OCI-LY1 (cell line): ENCODE measurements around the gene RAB22A.

Experiments used
- H2AFZ ChIP-seq: fragments of 200-600 bp; sonication (generic), shearing (Covaris generic); 2 replicates; pipeline ENCODE4 v1.6.0; 2014; ENCODE audit warnings: antibody characterized with exemption, mild to moderate bottlenecking, low read length
- H3F3A ChIP-seq: fragments of 200-600 bp; sonication (generic), shearing (Covaris generic); 2 replicates; pipeline ENCODE4 v1.6.0; 2014; ENCODE audit warnings: mild to moderate bottlenecking, antibody characterized with exemption, low read length, moderate library complexity; ENCODE audit not compliant: insufficient read depth
- H3K27ac ChIP-seq: fragments of 200-600 bp; sonication (generic); 2 replicates; pipeline ENCODE4 v1.5.1; 2014; ENCODE audit warnings: low read length, mixed run types, mild to moderate bottlenecking, low read depth; ENCODE audit not compliant: poor library complexity, severe bottlenecking
- H3K27me3 ChIP-seq: fragments of 200-600 bp; sonication (generic); 2 replicates; pipeline ENCODE4 v1.6.0; 2014; ENCODE audit warnings: antibody characterized with exemption, mild to moderate bottlenecking, low read length, moderate library complexity; ENCODE audit not compliant: insufficient read depth
- H3K36me3 ChIP-seq: fragments of 200-600 bp; sonication (generic); 2 replicates; pipeline ENCODE4 v1.6.1; 2014; ENCODE audit warnings: mild to moderate bottlenecking, antibody characterized with exemption, low read length, moderate library complexity, mixed read lengths; ENCODE audit not compliant: insufficient read depth
- H3K4me1 ChIP-seq: fragments of 200-600 bp; sonication (generic); 2 replicates; pipeline ENCODE4 v1.5.1; 2014; ENCODE audit warnings: mild to moderate bottlenecking, low read length, moderate library complexity; ENCODE audit not compliant: insufficient read depth, severe bottlenecking
- H3K4me2 ChIP-seq: fragments of 200-600 bp; sonication (generic), shearing (Covaris generic); 2 replicates; pipeline ENCODE4 v1.6.1; 2014; ENCODE audit warnings: low read length
- H3K4me3 ChIP-seq: fragments of 200-600 bp; sonication (generic); 2 replicates; pipeline ENCODE4 v1.5.1; 2014; ENCODE audit warnings: low read length, low read depth, mild to moderate bottlenecking, mixed read lengths; ENCODE audit not compliant: poor library complexity, severe bottlenecking
- H3K79me2 ChIP-seq: fragments of 200-600 bp; shearing (Covaris generic); 2 replicates; pipeline ENCODE4 v1.6.1; 2016; ENCODE audit warnings: mixed run types, low read length, mixed read lengths; ENCODE audit not compliant: insufficient read depth
- H3K9ac ChIP-seq: fragments of 200-600 bp; sonication (generic), shearing (Covaris generic); 2 replicates; pipeline ENCODE4 v1.6.1; 2014; ENCODE audit warnings: mild to moderate bottlenecking, low read length, mixed read lengths
- H3K9me2 ChIP-seq: fragments of 200-600 bp; sonication (generic), shearing (Covaris generic); 2 replicates; pipeline ENCODE4 v1.6.1; 2014; ENCODE audit warnings: low read depth, mild to moderate bottlenecking, low read length, mixed read lengths
- H3K9me3 ChIP-seq: fragments of 200-600 bp; shearing (Covaris generic); 2 replicates; pipeline ENCODE4 v1.6.1; 2014; ENCODE audit warnings: low read length, mixed read lengths
- H4K20me1 ChIP-seq: fragments of 200-600 bp; sonication (generic), shearing (Covaris generic); 2 replicates; pipeline ENCODE4 v1.6.0; 2016; ENCODE audit warnings: mild to moderate bottlenecking, low read length; ENCODE audit not compliant: insufficient read depth
- CTCF ChIP-seq: fragments of 200-600 bp; sonication (generic), shearing (Covaris generic); IDR thresholded peaks from 2 replicates; pipeline ENCODE4 v1.5.1; 2017; ENCODE audit warnings: mild to moderate bottlenecking, antibody characterized with exemption, low read length, moderate library complexity, mixed read lengths
- EZH2 ChIP-seq: fragments of 200-600 bp; sonication (generic), shearing (Covaris generic); IDR thresholded peaks from 2 replicates; pipeline ENCODE4 v1.8.0; 2017; ENCODE audit warnings: borderline replicate concordance, mixed run types, mild to moderate bottlenecking, antibody characterized with exemption, low read length, moderate library complexity, mixed read lengths

Gene RAB22A

GRCh38 chr20:58349570-58349969 lies 40.1 kb downstream of the RAB22A start:
- H3K9me3 ChIP-seq = no peaks in the 10 kb centered on the region
- H3F3A ChIP-seq = no peaks in the 10 kb centered on the region
- no peak overlapping the region for H3K4me2 ChIP-seq
- no peaks in the 10 kb centered on the region for H3K4me1 ChIP-seq
- H3K9me2 ChIP-seq = no peaks in the 10 kb centered on the region
- no peak overlapping the region for H3K9ac ChIP-seq
- H3K79me2 ChIP-seq = no peaks in the 10 kb centered on the region
- H3K4me3 ChIP-seq = no peak overlapping the region
- no peak overlapping the region for H3K27ac ChIP-seq
- H3K36me3 ChIP-seq = peaks cover 36% of the 10 kb centered on the region
- no peaks in the 10 kb centered on the region for H3K27me3 ChIP-seq
- no peak overlapping the region for H2AFZ ChIP-seq
- TF ChIP-seq EZH2 (no peak), CTCF (no peak)
- H4K20me1 ChIP-seq = no peaks in the 10 kb centered on the region

- Histone ChIP-seq H4K20me1 (no peaks in the 10 kb centered on the region), H3K27me3 (no peaks in the 10 kb centered on the region), H3F3A (no peaks in the 10 kb centered on the region), H3K27ac (no peak overlapping the region), H3K4me3 (no peak overlapping the region), H3K4me1 (no peaks in the 10 kb centered on the region), H3K79me2 (no peaks in the 10 kb centered on the region), H2AFZ (no peak overlapping the region), H3K9me2 (no peaks in the 10 kb centered on the region), H3K9me3 (no peaks in the 10 kb centered on the region), H3K9ac (no peak overlapping the region), H3K4me2 (no peak overlapping the region), H3K36me3 (peaks cover 33% of the 10 kb centered on the region; the same call in 1 of the 2 replicates)
- TF ChIP-seq EZH2 (no peak), CTCF (no peak)
Measured at GRCh38 chr20:58352468-58352867, 43.0 kb downstream of the RAB22A start.

- H3K79me2 ChIP-seq = no peaks in the 10 kb centered on the region
- H3K9me3 ChIP-seq = no peaks in the 10 kb centered on the region
- TF ChIP-seq CTCF (no peak), EZH2 (no peak)
- H3K4me1 ChIP-seq = no peaks in the 10 kb centered on the region
- no peak overlapping the region for H3K27ac ChIP-seq
- H3K9me2 ChIP-seq = no peaks in the 10 kb centered on the region
- H3K36me3 ChIP-seq = peaks cover 47% of the 10 kb centered on the region; the same call in 1 of the 2 replicates
- H3F3A ChIP-seq = no peaks in the 10 kb centered on the region
- no peak overlapping the region for H2AFZ ChIP-seq
- no peak overlapping the region for H3K9ac ChIP-seq
- H4K20me1 ChIP-seq = no peaks in the 10 kb centered on the region
- H3K27me3 ChIP-seq = no peaks in the 10 kb centered on the region
- H3K4me2 ChIP-seq = no peak overlapping the region
- H3K4me3 ChIP-seq = no peak overlapping the region
Measured at GRCh38 chr20:58359441-58359840, 49.9 kb downstream of the RAB22A start.
